Mesendoderm (in vitro differentiated cells): ENCODE data around the gene ARL15. TPM values are rescaled to one million over a fixed set of nuclear protein-coding genes. Genes with fewer than 3 reads are reported as not detected.
"Not testable (repeated sequence)": the region's sequence is repeated elsewhere in the genome, so short reads cannot be mapped to it uniquely, and the experiment has no call there.

ENCODE experiments used
- DNase-seq: peaks from one replicate; pipeline ENCODE4 v3.0.0; 2013
- H2AK5ac ChIP-seq: 2 replicates; pipeline ENCODE4 v1.6.1; 2013; ENCODE audit warnings: low read length, inconsistent platforms
- H2BK120ac ChIP-seq: 2 replicates; pipeline ENCODE4 v1.6.1; 2013; ENCODE audit warnings: low read depth, mild to moderate bottlenecking, low read length, moderate library complexity, mixed read lengths
- H2BK15ac ChIP-seq: replicated peaks from 2 replicates; pipeline ENCODE4 v1.6.1; 2013; ENCODE audit warnings: low read depth, mild to moderate bottlenecking, moderate library complexity
- H2BK5ac ChIP-seq: 2 replicates; pipeline ENCODE4 v1.6.1; 2013; ENCODE audit warnings: low read length, inconsistent platforms
- H3K18ac ChIP-seq: 2 replicates; pipeline ENCODE4 v1.6.1; 2013; ENCODE audit warnings: mild to moderate bottlenecking, low read length, mixed read lengths
- H3K23ac ChIP-seq: one replicate; pipeline ENCODE4 v1.6.1; 2013; ENCODE audit warnings: low read length
- H3K27ac ChIP-seq: 2 replicates; pipeline ENCODE4 v1.5.1; 2013; ENCODE audit warnings: low read depth, mild to moderate bottlenecking, inconsistent platforms, low read length, moderate library complexity
- H3K27me3 ChIP-seq: 2 replicates; pipeline ENCODE4 v1.6.1; 2013; ENCODE audit warnings: low read length, control low read depth, mild to moderate bottlenecking, inconsistent platforms; ENCODE audit not compliant: insufficient read depth, poor library complexity
- H3K36me3 ChIP-seq: 2 replicates; pipeline ENCODE4 v1.6.1; 2013; ENCODE audit warnings: low read length, inconsistent platforms; ENCODE audit not compliant: control insufficient read depth, insufficient read depth
- H3K4ac ChIP-seq: one replicate; pipeline ENCODE4 v1.6.1; 2013; ENCODE audit warnings: low read depth, mild to moderate bottlenecking, low read length, moderate library complexity
- H3K4me1 ChIP-seq: 2 replicates; pipeline ENCODE4 v1.6.1; 2013; ENCODE audit warnings: low read depth, low read length, inconsistent platforms; ENCODE audit not compliant: control insufficient read depth
- H3K4me2 ChIP-seq: 2 replicates; pipeline ENCODE4 v1.6.1; 2013; ENCODE audit warnings: low read length
- H3K4me3 ChIP-seq: 2 replicates; pipeline ENCODE4 v1.5.1; 2013; ENCODE audit warnings: mild to moderate bottlenecking, low read length
- H3K56ac ChIP-seq: one replicate; pipeline ENCODE4 v1.6.1; 2013; ENCODE audit warnings: low read length
- H3K79me1 ChIP-seq: 2 replicates; pipeline ENCODE4 v1.6.1; 2013; ENCODE audit warnings: low read length, inconsistent platforms
- H3K79me2 ChIP-seq: 2 replicates; pipeline ENCODE4 v1.6.1; 2013; ENCODE audit warnings: mild to moderate bottlenecking, low read length; ENCODE audit not compliant: control insufficient read depth, insufficient read depth
- H3K9ac ChIP-seq: 2 replicates; pipeline ENCODE4 v1.6.1; 2013; ENCODE audit warnings: low read length, inconsistent platforms
- H4K5ac ChIP-seq: one replicate; pipeline ENCODE4 v1.6.1; 2013; ENCODE audit warnings: low read length
- H4K8ac ChIP-seq: one replicate; pipeline ENCODE4 v1.6.1; 2013; ENCODE audit warnings: low read depth, mild to moderate bottlenecking, control low read depth, low read length, moderate library complexity
- WGBS: extraction: QIAGEN DNeasy Blood & Tissue Kit; methylation state at CpG from one replicate; pipeline ENCODE4 v1.1.7; 2013; ENCODE audit warnings: low lambda C conversion rate, missing lambda C conversion rate; ENCODE audit not compliant: insufficient coverage; ENCODE audit errors: extremely low coverage; 5-methylcytosine and 5-hydroxymethylcytosine counted together
- polyA plus RNA-seq, 2 experiments: library from polyadenylated mRNA; stranded (reverse); fragments of 200-250 nt; gene quantifications; one replicate each; pipeline ENCODE4 v1.2.3, GENCODE V29; 2013

The ARL15 gene
- polyA plus RNA-seq (2013, experiment 1 of 2) = 14.7 TPM
- 15.8 TPM for polyA plus RNA-seq (2013, experiment 2 of 2)

GRCh38 chr5:54310433-54311175 lies at the start of gene ARL15:
Gene ARL15 (minus strand): TSS chr5:54310573.
- no CpG with 5 or more reads among the region's 50 CpGs for WGBS
- Histone ChIP-seq H3K36me3 (no peaks in the 10 kb centered on the region), H3K4me2 (peak within 1 kb of the TSS; percentile 92), H3K79me2 (peaks cover 8% of the 10 kb centered on the region), H2BK120ac (no peak within 1 kb of the TSS), H3K4me1 (peaks cover 2% of the 10 kb centered on the region), H4K5ac (no peak within 1 kb of the TSS), H2BK5ac (no peak within 1 kb of the TSS), H3K56ac (peak within 1 kb of the TSS; percentile 93), H3K18ac (peak within 1 kb of the TSS; percentile 85), H3K4me3 (peak within 1 kb of the TSS; percentile 77), H3K27ac (peak within 1 kb of the TSS; percentile 21), H3K27me3 (no peaks in the 10 kb centered on the region), H3K79me1 (peaks cover 6% of the 10 kb centered on the region), H4K8ac (no peak within 1 kb of the TSS), H3K9ac (peak within 1 kb of the TSS; percentile 89), H2AK5ac (no peak within 1 kb of the TSS), H3K4ac (no peak within 1 kb of the TSS), H2BK15ac (no peak within 1 kb of the TSS), H3K23ac (no peak within 1 kb of the TSS)
- peak; percentile 99 for DNase-seq

GRCh38 chr5:54360089-54360488 lies 49.7 kb upstream of the ARL15 start:
- WGBS = no CpG with 5 or more reads among the region's 5 CpGs
- H3K36me3 ChIP-seq = no peaks in the 10 kb centered on the region
- H3K4ac ChIP-seq = no peak overlapping the region
- H4K5ac ChIP-seq = no peak overlapping the region
- no peak overlapping the region for H3K4me3 ChIP-seq
- H2BK5ac ChIP-seq = no peak overlapping the region
- H3K18ac ChIP-seq = no peak overlapping the region
- no peak overlapping the region for H4K8ac ChIP-seq
- H3K23ac ChIP-seq = no peak overlapping the region
- no peak overlapping the region for H3K4me2 ChIP-seq
- no peaks in the 10 kb centered on the region for H3K79me1 ChIP-seq
- no peaks in the 10 kb centered on the region for H3K27me3 ChIP-seq
- H3K79me2 ChIP-seq = no peaks in the 10 kb centered on the region
- H3K4me1 ChIP-seq = no peaks in the 10 kb centered on the region
- no peak overlapping the region for H2BK15ac ChIP-seq
- DNase-seq = peak; percentile 79
- H2AK5ac ChIP-seq = no peak overlapping the region
- H2BK120ac ChIP-seq = no peak overlapping the region
- peak overlapping the region; percentile 8 for H3K56ac ChIP-seq
- H3K9ac ChIP-seq = no peak overlapping the region
- no peak overlapping the region for H3K27ac ChIP-seq

- Histone ChIP-seq H2BK120ac (no peak overlapping the region), H3K9ac (no peak overlapping the region), H3K4me1 (no peaks in the 10 kb centered on the region), H2AK5ac (no peak overlapping the region), H3K4me3 (no peak overlapping the region), H2BK5ac (no peak overlapping the region), H3K79me2 (no peaks in the 10 kb centered on the region), H4K5ac (no peak overlapping the region), H3K4ac (no peak overlapping the region), H3K27me3 (no peaks in the 10 kb centered on the region), H2BK15ac (no peak overlapping the region), H3K27ac (no peak overlapping the region), H3K4me2 (no peak overlapping the region), H3K56ac (no peak overlapping the region), H4K8ac (no peak overlapping the region), H3K18ac (no peak overlapping the region), H3K36me3 (no peaks in the 10 kb centered on the region), H3K23ac (no peak overlapping the region), H3K79me1 (no peaks in the 10 kb centered on the region)
- no CpG with 5 or more reads among the region's 4 CpGs for WGBS
- no peak for DNase-seq
Observed at GRCh38 chr5:54357408-54358058, 47.2 kb upstream of the ARL15 start.

- not testable (repeated sequence) for H2BK120ac ChIP-seq
Observed at GRCh38 chr5:54353933-54354564, 43.7 kb upstream of the ARL15 start.

GRCh38 chr5:54352580-54352979 lies 42.2 kb upstream of the ARL15 start:
- H3K9ac ChIP-seq = not testable (repeated sequence)

More at GRCh38 chr5:54353933-54354564, 43.7 kb upstream of the ARL15 start:
- H3K4ac ChIP-seq, H2BK15ac ChIP-seq, H3K79me2 ChIP-seq, H3K9ac ChIP-seq, H3K27ac ChIP-seq, H3K79me1 ChIP-seq, H3K23ac ChIP-seq, H3K4me2 ChIP-seq, H3K27me3 ChIP-seq, H3K18ac ChIP-seq, DNase-seq, H4K8ac ChIP-seq, H4K5ac ChIP-seq, H3K36me3 ChIP-seq, H2AK5ac ChIP-seq, H3K4me1 ChIP-seq, H3K56ac ChIP-seq, H2BK5ac ChIP-seq, H3K4me3 ChIP-seq: not testable (repeated sequence)

More at GRCh38 chr5:54352580-54352979, 42.2 kb upstream of the ARL15 start:
- H2BK15ac ChIP-seq, H3K4me3 ChIP-seq, H3K36me3 ChIP-seq, H3K79me1 ChIP-seq, H3K4me2 ChIP-seq, H3K4ac ChIP-seq, H3K27ac ChIP-seq, H4K8ac ChIP-seq, H2BK120ac ChIP-seq, DNase-seq, H3K79me2 ChIP-seq, H4K5ac ChIP-seq, H3K18ac ChIP-seq, H3K23ac ChIP-seq, H3K27me3 ChIP-seq, H3K56ac ChIP-seq, H2BK5ac ChIP-seq, H3K4me1 ChIP-seq, H2AK5ac ChIP-seq: not testable (repeated sequence)
- no CpG with 5 or more reads among the region's 1 CpG for WGBS
